NCI-H1048 (cell line): Measurements from ENCODE around the gene PBRM1.
"Not testable (repeated sequence)": the region's sequence is repeated elsewhere in the genome, so short reads cannot be mapped to it uniquely, and the experiment has no call there.

Source experiments
- DNase-seq: peaks from one replicate; lab custom pipeline; 2025; lab: John Stamatoyannopoulos, UW

PBRM1 gene

DNA sequence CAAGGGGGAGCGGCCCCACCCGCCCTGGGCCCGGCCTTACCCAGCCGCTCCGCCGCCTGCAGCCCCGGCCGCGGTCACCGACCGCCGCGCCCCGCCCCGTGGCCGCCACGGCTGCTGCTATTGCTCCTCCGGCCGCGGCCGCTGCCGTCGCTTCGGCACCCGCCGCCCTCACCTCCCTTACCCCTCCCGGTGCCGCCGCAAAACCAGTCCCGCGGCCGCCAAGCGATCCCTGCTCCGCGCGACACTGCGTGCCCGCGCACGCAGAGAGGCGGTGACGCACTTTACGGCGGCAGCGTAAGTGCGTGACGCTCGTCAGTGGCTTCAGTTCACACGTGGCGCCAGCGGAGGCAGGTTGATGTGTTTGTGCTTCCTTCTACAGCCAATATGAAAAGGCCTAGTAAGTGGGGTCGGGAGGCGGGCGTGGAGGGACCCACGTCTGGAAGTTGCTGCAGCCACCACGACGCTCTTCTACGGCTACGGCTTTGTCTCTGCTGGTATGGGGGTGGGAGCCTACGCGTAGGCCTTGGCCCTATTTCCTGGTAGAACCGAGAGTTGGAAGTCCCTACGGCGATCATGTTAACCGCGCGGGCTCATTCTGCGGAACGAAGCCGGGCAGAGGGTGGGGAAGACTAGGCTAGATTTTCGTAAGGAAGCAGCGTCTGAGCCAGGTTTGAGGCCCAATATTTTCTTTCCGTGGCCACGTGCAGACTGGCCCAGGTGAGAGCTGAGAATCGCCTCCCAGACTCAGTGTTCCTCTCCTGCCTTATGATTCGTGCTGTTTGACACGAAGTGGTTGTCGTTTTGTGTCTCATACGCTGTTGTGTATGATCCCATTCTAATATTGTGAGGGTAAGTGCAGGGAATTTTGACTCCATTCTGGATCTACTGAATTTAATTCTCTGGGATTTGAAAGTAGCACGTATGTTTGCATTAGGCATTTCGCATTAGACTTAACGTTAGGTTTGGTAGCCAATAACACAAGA, at the start of gene PBRM1, which contains the start of gene GNL3:
TSS of gene PBRM1 (minus strand) at position 205 of the 983 bp plus-strand sequence.
TSS of gene GNL3 (plus strand) at position 324 of the 983 bp plus-strand sequence. CDS start at position 385, 61 bp downstream.
- DNase-seq, result peak; percentile 81

DNA sequence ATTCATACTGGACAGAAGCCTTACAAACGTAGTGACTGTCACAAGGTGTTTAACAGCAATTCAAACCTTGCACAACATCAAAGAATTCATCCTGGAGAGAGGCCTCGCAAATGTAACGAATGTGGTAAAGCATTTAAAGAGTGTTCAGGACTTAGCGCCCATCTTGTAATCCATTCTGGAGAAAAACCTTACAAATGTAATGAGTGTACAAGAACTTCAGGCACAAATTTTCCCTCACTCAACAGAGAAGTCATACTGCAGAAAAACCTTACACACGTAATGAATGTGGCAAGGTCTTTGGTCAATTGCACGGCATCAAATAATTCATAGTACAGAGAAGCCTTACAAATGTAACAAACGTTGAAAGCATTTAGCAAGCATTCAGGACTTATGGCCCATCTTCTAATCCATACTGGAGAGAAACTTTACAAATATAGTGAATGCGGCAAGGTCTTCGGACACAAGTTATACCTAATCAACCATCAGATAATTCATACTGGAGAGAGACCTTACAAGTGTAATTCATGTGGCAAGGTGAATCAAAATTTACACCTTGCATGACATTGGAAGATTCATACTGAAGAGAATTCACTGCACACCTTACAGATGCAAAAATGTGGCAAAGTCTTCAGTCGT, 47.7 kb upstream of the PBRM1 start:
- DNase-seq, result no peak

DNA sequence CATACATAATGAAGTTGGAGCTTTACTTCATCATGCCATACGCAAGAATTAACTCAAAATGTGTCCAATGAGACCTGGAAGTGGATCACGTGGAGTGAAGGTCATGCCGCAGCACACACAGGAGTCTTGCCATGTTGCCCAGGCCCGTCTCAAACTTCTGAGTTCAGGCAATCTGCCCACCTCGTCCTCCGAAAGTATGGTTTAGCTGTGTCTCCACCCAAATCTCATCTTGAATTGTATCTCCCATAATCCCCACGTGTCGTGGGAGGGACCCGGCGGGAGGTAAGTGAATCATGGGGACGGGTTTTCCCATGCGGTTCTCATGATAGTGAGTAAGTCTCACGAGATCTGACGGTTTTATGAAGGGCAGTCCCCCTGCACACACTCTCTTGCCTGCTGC, 45.9 kb upstream of the PBRM1 start:
- DNase-seq, result no peak

DNA sequence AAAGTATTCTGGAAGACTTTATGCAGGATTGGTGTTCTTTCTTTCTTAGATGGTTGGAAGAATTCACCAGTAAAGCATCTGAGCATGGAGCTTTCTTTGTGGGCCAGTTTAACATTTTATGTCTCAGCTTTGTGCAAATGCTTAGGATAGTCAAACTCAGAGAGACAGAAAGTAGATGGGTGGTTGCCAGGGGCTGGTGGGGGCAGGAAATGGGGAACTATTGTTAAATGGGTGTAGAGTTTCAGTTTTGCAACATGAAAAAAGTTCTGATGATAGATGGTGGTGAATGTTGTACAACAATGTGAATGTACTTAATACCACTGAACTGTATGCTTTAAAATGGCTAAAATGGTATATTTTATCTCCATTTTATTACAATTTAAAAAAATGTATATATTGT, 45.0 kb upstream of the PBRM1 start:
- DNase-seq, result no peak

DNA sequence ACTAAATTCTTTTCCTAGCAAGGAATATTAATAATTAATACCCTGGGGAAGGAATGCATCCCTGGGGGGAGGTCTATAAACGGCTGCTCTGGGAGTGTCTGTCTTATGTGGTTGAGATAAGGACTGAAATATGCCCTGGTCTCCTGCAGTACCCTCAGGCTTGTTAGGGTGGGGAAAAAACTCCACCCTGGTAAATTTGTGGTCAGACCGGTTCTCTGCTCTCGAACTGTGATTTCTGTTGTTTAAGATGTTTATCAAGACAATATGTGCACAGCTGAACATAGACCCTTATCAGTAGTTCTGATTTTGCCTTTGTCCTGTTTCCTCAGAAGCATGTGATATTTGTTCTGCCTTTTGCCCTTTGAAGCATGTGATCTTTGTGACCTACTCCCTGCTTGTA, 43.0 kb upstream of the PBRM1 start:
- not testable (repeated sequence) for DNase-seq

DNA sequence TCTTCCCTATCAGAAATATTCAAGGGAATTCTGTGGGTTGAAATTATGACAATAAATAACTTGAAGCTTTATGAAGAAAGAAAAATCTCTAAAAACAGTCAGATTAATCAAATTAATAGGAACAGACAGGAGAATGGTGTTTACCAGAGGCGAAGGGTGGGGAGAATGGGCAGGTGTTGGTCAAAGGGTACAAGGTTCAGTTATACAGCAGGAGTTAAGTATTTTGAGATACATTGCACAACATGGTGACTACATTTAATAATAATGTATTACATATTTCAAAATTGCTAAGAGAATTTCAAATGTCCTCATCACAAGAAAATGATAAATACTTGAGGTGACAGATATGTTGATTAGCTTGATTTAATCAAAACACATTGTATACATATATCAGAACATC, 38.8 kb upstream of the PBRM1 start:
- DNase-seq, result no peak

DNA sequence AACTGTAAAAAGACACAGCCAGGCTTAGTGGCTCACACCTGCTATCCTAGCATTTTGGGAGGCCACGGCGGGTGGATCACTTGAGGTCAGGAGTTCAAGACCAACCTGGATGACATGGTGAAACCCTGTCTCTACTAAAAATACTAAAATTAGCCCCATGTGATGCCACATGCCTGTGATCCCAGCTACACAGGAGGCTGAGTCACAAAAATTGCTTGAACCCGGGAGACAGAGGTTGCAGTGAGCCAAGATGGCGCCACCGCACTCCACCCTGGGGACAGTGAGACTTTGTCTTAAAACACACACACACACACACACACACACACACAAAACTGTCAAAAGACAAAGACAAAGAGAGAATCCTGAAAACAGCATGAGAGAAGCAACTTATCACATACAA, 38.2 kb upstream of the PBRM1 start:
- DNase-seq, result no peak

DNA sequence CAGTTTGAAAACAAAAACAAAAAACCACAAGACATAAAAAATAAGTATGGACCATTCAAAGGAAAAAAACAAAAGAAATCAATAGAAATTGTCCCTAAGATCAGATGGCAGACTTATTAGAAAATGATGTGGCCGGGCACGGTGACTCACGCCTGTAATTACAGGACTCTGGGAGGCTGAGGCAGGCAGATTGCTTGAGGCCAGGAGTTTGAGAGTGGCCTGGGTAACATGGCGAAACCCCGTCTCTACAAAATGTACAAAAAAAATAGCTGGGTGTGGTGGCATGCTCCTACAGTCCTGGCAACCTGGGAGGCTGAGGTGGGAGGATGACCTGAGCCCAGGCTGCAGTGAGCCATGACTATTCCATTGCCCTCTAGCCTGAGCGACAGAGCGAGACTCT, 36.8 kb upstream of the PBRM1 start:
- no peak for DNase-seq

DNA sequence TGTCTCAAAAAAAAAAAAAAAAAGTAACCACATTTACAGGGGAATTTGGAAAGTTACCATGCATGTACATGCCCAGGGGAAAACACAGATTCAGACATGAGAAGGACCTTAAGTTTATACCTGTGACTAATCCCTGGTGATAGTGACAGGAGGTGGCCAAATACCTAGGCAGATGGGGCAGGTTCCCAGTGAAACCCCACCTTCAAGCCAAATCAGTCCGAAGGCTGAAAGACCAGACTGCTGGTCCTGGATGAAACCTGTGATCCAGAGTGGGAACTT, 36.0 kb upstream of the PBRM1 start:
- no peak for DNase-seq

DNA sequence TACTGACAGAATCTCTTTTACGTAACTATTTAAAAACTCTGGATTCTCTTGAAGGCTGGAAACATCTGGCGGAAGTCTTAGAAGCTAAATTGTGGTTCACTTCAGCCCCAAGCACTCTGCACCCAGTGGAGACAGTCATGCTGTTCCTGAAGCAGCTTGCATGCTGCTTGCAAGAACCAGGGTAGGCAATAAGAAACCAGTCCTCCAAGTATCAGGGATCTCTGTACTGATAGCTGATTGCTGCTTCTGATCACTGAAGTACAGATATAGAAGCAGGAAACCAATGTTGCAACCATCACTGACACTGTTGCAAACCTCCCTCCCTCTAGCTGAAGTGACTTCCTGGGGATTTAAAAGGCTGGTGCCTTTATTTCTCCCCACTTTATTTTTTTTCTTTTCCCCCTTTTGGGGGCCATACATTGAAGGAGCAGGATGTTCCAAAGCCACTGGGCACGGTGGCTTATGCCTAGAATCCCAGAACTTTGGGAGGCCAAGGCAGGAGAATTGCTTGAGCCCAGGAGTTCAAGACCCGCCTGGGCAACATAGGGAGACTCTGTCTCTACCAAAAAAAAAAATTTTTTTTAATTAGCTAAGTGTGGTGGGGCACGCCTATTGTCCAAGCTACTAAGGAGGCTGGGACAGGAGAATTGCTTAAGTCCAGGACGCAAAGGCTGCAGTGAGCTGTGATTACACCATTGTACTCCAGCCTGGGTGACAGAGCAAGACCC, 35.5 kb upstream of the PBRM1 start:
- DNase-seq, result no peak

DNA sequence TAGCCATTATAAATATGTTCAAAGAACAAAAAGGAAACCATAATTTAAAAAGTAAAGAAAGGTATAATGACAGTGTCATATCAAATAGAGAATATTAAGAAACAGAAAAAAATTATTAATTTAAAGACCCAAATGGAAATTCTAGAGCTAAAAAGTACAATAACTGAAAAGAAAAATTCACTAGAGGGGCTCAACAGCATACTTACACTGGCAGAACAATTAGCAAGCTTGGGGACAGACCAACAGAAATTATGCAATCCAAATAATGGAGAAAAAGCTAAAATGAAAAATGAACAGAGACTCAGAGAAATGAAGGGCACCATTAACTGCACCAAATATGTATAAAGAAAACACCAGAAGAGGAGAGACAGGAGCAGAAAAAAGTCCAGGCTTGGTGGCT, 33.9 kb upstream of the PBRM1 start:
- DNase-seq, result no peak

DNA sequence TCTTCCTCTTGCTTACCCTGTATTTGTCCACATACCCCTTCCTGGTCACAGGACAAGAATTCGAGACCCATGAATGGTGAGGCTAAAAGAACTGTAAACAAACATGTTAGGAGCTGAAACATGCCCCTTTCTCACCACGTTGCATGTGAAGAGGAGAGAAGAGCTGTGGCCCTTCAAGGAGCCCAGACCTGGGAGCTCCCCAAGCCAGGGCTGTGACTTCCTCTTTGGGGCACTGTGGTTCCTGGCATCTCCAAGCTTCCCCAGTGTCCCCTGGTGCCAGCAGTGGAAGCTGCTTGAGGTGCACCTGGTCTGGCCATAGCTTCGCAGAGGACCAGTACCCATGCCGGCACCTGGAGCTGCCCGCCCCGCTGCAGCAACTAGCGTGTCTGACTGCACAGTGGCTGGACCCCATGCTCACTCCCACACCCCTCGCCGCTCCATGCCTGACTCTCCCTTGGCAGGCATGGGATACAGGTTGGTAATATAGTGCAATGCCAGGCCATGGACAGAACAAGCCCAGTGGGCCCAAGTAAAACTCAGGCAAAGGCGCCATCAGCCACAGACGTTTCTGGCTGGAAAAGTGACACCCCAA, 30.1 kb upstream of the PBRM1 start:
- DNase-seq, result no peak

DNA sequence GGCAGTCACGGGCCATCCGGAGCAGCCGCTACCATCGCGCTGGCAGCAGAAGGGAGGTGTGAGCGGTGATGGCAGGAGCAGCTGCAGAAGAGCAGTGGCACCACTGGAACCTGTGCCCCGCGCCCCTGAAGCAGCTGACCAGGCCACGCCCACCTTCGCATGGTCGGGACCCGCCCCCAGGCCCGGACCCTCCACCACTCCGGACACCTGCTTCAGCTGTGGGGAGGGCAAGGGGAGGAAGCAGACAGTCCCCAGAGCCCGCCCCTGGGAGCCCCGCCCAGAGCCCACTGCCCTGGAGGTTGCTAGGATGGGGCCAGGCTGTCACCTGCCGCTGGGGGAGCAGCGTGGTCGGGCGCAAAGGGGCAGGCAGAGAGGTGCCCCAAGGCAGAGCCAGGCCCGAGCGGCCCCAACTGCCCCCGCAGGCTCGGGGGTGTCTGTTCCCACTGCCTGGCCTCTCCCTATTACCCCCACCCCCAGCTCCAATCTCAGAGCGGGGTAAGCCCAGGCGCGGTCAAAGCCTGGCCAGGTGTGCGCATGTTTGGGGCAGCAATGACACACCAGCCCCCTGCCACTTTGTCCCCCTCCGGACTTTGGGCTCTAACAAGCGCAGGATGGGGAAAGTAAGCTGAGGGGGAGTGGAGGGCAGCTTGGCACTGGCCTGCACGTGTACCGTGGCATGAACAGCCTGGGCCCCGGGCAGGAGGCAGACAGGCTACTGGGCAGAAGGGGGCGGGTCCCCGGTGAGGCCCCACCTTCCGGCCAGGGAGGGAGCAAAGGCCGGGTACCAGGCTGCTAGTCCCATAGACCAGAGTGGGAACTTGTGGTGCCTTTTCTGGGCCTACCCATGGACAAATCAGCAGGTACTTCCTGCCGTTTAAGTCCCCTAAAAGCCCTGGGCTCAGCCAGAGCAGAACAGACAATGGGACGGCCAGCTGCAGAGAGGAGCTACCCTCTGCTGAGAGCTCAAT, 28.9 kb upstream of the PBRM1 start:
- no peak for DNase-seq

DNA sequence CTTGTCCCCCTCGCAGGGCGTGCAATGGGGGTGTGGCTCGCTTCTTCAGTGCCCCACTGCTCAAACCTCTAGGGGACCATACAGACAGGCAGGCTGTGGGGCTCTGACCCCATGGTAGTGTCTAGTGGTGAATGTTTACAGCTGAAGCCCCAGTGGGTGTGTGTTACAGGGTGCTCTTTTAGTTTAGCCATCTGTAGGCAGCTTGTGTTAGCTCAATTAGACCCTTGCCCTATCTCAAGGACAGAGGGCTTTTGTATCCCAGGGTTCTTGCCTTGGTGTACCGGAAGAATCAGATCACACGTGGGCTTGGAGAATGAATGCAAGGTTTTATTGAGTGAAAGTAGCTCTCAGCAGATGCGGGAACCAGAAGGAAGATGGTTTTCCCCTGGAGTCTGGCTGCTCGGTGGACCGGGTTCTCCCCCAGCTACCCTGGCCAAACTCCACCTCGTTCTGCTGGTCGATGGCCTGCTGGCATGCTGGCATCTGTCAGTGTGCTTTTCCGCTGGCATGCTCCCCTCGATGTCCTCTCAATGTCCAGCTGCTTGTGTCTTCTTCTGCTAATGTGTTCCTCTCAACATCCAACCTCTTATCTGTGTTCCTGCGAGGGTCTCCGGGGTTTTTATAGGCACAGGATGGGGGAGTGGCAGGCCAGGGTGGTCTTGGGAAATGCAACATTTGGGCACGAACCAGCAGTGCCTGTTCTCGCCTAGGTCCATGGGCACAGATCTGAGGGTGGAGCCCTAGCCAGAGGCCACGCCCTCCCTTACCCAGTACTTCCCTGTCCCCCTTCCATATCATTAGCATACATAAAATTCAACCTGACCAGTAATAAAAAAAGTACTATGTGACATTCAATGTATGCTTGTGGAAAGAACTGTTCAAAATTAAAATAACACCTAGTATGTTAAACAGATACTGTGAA, 26.8 kb upstream of the PBRM1 start:
- no peak for DNase-seq

DNA sequence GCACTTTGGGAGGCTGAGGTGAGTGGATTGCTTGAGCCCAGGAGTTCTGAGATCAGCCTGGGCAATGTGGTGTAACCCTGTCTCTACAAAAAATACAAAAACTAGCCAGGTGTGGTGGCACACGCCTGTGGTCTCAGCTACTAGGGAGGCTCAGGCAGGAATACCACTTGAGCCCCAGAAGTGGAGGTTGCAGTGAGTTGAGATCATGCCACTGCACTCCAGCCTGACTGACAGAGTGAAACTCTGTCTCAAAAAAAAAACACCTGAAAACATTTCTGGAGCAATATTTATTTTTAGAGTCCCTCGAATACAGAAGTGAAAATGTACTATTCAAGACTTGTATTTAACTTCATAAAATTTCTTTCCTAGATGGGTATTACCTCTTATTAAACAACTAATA, 24.8 kb upstream of the PBRM1 start:
- no peak for DNase-seq

DNA sequence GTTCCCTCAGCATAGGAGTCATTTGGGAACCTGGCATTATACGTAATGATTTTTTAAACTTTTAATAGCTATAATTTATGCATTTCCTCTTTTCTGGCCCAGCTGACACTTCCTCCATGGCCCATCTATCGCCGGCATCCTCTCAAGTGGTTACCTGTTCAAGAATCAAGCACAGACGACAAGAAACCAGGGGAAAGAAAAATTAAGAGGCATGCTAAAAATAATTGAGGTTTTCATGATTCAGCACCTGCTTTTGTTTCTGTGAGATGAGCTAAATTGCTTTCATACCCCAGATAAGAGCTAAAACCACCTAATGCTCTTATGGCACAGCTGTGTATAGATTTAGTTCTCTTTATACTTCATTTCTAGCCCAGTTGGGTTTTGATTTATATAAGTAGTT, 21.9 kb upstream of the PBRM1 start:
- DNase-seq, result no peak

DNA sequence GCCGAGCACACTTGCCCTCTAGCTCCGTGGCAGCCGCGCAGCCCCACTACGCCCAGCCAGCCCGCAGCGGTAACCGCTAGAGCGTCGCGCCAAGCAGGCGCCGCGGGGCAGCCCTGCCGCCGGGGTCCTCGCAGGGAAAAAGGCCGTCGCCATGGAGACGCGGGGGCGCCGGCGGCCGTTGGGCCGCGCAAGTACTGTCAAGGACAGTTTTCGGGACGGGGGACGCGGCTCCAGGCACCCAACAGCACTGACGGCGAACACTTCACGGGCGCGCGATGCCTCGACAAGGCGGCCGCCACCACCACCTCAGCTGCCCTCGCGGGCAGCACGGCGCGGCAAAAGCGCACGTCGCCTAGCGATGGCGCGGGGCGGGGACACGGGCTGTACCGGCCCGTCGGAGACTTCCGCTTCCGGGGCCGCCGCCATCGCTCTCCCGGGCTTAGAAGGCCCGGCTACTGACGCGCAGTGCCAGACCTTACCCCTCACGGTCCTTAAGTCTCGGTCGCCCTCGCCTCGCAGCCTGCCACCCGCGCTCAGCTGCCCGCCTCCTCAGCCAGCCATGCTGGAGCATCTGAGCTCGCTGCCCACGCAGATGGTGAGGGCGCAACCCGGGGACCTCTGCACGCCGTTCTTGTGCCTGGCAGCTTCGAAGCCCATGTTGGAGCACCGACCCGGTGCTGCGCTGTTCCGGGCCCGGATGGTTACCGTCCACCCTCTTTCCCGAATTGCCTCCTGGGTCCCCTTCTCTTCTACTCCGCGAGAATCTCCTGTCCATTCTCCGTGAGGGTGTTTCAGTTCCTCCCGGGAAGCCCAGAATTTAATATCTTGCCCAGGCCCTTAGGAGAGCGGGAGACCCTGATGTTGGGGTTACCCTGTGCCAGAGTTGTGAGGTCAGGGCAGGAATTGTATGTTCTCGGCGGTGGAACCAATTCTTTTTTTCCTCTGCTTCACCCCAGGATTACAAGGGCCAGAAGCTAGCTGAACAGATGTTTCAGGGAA, 20.3 kb upstream of the PBRM1 start, which contains the start of the genes GLT8D1 and SPCS1:
TSS of gene GLT8D1 (minus strand) at position 104 of the 999 bp plus-strand sequence. CDS start 5,331 bp downstream, outside the sequence.
TSS of gene SPCS1 (plus strand) at position 419 of the 999 bp plus-strand sequence. CDS start at position 560, 141 bp downstream.
- peak; percentile 75 for DNase-seq

DNA sequence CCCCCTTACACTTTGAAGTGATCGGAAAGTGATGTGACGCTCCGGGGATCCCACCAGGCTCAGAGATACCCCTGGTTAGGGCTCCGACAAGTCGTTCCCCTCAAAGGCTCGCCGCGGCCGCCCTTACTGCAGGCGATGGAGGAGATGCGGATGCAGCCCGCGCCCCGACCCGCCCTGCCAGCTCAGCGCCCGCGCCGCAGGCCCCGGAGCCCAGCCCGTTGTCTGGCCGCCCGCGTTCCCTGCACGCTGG, 19.6 kb upstream of the PBRM1 start:
- no peak for DNase-seq
